Measurements from ENCODE around the gene MAPK1IP1L. TPM values are rescaled to one million over a fixed set of nuclear protein-coding genes. Genes with fewer than 3 reads are reported as not detected.

MAPK1IP1L gene
- total RNA-seq, 1 donor from 2014 or later, result 72.6 TPM

DNA sequence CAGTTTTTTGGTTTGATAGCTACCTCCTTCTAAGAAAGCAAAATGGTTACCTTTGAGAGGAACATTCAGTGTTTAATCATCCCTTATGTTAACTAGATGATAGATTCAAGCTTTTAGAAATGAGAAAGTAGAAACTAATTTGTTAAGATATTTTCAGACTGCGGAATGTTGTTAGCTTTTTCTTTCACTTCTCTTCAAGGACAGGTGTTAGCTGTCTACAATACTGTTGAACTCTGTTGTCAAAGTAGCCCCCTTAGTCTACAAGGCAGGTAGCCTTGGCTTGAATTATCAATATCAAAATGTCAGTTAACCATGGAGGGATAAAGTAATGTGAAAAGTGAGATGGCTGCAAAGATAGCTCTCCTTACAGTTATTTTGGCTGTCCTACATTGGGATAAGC is 14.8 kb downstream of the MAPK1IP1L start:
- Histone ChIP-seq H3K4me2 (no peak overlapping the region), H3K36me3 (peaks cover 34% of the 10 kb centered on the region), H4K20me1 (ENCODE audit: low read depth) (peaks cover 42% of the 10 kb centered on the region), H3K9ac (no peak overlapping the region), H3K4me3 (no peak overlapping the region), H3K9me3 (ENCODE audit: low read depth) (no peaks in the 10 kb centered on the region), H3K4me1 (no peaks in the 10 kb centered on the region), H3K27ac (no peak overlapping the region), H3K27me3 (no peaks in the 10 kb centered on the region), H3K79me2 (ENCODE audit: low read depth) (peaks cover 20% of the 10 kb centered on the region), H3F3A (ENCODE audit: low read depth) (peaks cover 65% of the 10 kb centered on the region), H2AFZ (replicated peaks) (no peak overlapping the region)
- TF ChIP-seq EZH2 (IDR thresholded peaks at IDR 0.05), result no peak
- TF ChIP-seq, protein P1, sequence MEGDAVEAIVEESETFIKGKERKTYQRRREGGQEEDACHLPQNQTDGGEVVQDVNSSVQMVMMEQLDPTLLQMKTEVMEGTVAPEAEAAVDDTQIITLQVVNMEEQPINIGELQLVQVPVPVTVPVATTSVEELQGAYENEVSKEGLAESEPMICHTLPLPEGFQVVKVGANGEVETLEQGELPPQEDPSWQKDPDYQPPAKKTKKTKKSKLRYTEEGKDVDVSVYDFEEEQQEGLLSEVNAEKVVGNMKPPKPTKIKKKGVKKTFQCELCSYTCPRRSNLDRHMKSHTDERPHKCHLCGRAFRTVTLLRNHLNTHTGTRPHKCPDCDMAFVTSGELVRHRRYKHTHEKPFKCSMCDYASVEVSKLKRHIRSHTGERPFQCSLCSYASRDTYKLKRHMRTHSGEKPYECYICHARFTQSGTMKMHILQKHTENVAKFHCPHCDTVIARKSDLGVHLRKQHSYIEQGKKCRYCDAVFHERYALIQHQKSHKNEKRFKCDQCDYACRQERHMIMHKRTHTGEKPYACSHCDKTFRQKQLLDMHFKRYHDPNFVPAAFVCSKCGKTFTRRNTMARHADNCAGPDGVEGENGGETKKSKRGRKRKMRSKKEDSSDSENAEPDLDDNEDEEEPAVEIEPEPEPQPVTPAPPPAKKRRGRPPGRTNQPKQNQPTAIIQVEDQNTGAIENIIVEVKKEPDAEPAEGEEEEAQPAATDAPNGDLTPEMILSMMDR (IDR thresholded peaks at IDR 0.05), result no peak
- TF ChIP-seq EZH2phosphoT487 (IDR thresholded peaks at IDR 0.05), result no peak
- no peaks in the 10 kb centered on the region for H3K9me3 Mint-ChIP-seq
- peaks cover 2% of the 10 kb centered on the region for H3K27me3 Mint-ChIP-seq (ENCODE audit: insufficient read depth, low read depth)
- DNase-seq (ENCODE audit: low spot score), result no peak
- H3K27ac Mint-ChIP-seq, result no peak overlapping the region
- peaks cover 6% of the 10 kb centered on the region for H3K4me1 Mint-ChIP-seq
- H3K36me3 Mint-ChIP-seq, result peaks cover 48% of the 10 kb centered on the region
- no peak overlapping the region for H3K4me3 Mint-ChIP-seq

DNA sequence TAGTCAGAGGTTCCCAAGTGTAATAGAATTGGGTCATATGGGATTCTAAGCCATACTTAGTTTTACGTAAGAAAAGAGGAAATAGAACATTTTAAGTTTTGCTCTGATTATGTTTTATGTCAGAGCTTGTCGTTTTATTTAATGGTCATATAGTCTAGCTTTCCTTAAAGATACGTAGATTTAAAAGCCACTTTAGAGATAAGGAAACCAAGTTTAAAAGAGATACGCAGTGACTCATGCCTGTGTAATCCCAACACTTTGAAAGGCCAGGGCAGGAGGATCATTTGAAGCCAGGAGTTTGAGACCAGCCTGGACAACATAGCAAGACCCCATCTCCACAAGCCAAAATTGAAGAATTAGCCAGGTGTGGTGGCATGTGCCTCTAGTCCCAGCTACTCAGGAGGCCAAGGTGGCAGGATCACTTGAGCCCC is 19.5 kb downstream of the MAPK1IP1L start:
- DNase-seq (ENCODE audit: low spot score), result no peak
- H3K4me3 ChIP-seq, result no peak overlapping the region
- H4K20me1 ChIP-seq (ENCODE audit: low read depth), result peaks cover 21% of the 10 kb centered on the region
- peak overlapping the region; percentile 88 for H3K27ac Mint-ChIP-seq
- peaks cover 6% of the 10 kb centered on the region for H3K36me3 ChIP-seq
- H3K27ac ChIP-seq, result no peak overlapping the region
- no peaks in the 10 kb centered on the region for H3K9me3 Mint-ChIP-seq
- no peak overlapping the region for H3K4me2 ChIP-seq
- peaks cover 47% of the 10 kb centered on the region for H3F3A ChIP-seq (ENCODE audit: low read depth)
- H3K9me3 ChIP-seq (ENCODE audit: low read depth), result no peaks in the 10 kb centered on the region
- no peak overlapping the region for H2AFZ ChIP-seq (replicated peaks)
- H3K27me3 ChIP-seq, result no peaks in the 10 kb centered on the region
- TF ChIP-seq EZH2phosphoT487 (IDR thresholded peaks at IDR 0.05), result no peak
- TF ChIP-seq, protein P1 (IDR thresholded peaks at IDR 0.05), result no peak
- TF ChIP-seq EZH2 (IDR thresholded peaks at IDR 0.05), result no peak
- H3K9ac ChIP-seq, result no peak overlapping the region
- no peaks in the 10 kb centered on the region for H3K79me2 ChIP-seq (ENCODE audit: low read depth)
- H3K4me1 ChIP-seq, result peaks cover 5% of the 10 kb centered on the region
- H3K4me3 Mint-ChIP-seq, result no peak overlapping the region
- H3K4me1 Mint-ChIP-seq, result peaks cover 42% of the 10 kb centered on the region
- peaks cover 4% of the 10 kb centered on the region for H3K27me3 Mint-ChIP-seq (ENCODE audit: insufficient read depth, low read depth)
- H3K36me3 Mint-ChIP-seq, result peaks cover 14% of the 10 kb centered on the region

DNA sequence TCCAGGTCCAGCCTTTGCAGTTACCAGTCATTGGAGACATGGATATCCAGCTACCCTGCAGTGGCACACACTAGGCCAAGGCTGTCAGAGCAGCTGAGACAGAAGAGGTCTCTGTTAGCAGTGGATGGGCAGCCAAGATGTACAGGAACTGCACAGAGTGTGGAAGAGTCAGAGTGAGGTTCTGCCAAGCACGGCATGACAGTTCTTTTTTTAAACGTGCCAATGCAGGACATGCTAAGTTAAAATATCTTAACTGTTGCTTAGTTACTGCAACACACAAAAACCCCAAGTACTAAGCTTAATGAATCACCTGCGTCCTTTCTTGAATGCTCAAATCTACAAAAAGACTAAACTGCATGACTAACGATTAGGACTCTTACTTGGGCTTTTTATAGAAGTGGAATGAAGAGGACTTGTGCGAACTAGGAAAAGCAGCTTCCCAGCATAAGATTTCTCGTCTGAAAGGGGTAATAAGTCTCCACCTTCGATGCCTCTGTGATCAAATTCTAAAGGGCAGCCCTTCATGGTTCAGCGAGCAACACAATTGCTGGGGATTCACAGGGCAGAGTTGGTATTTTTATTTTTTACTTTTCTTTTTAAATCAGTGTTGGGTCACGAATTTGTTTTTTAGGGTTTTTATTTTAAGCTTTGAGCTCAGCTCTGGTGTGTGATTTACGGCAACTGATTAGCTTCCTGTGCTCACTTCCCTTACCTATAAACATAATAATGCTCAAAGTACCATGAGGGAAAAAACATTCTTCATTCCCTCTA is 20.6 kb downstream of the MAPK1IP1L start:
- H3K4me1 Mint-ChIP-seq, result peaks cover 44% of the 10 kb centered on the region
- no peak overlapping the region for H3K4me3 ChIP-seq
- peak overlapping the region; percentile 95 for H3K27ac Mint-ChIP-seq

More for the DNA sequence above, 20.6 kb downstream of the MAPK1IP1L start:
- Mint-ChIP-seq H3K36me3 (peaks cover 8% of the 10 kb centered on the region), H3K27me3 (ENCODE audit: insufficient read depth, low read depth) (peaks cover 5% of the 10 kb centered on the region), H3K4me3 (peak overlapping the region; percentile 62), H3K9me3 (no peaks in the 10 kb centered on the region)
- no peaks in the 10 kb centered on the region for H3K36me3 ChIP-seq
- H3K27ac ChIP-seq, result no peak overlapping the region
- DNase-seq (ENCODE audit: low spot score), result no peak
- no peak overlapping the region for H2AFZ ChIP-seq (replicated peaks)
- H3K9ac ChIP-seq, result no peak overlapping the region
- no peak overlapping the region for H3K4me2 ChIP-seq
- H3K9me3 ChIP-seq (ENCODE audit: low read depth), result no peaks in the 10 kb centered on the region
- TF ChIP-seq, protein P1 (IDR thresholded peaks at IDR 0.05), result no peak
- TF ChIP-seq EZH2phosphoT487 (IDR thresholded peaks at IDR 0.05), result no peak
- no peak for TF ChIP-seq EZH2 (IDR thresholded peaks at IDR 0.05)
- no peaks in the 10 kb centered on the region for H3K27me3 ChIP-seq
- H4K20me1 ChIP-seq (ENCODE audit: low read depth), result peaks cover 15% of the 10 kb centered on the region
- H3F3A ChIP-seq (ENCODE audit: low read depth), result peaks cover 39% of the 10 kb centered on the region
- H3K4me1 ChIP-seq, result peaks cover 5% of the 10 kb centered on the region
- H3K79me2 ChIP-seq (ENCODE audit: low read depth), result no peaks in the 10 kb centered on the region
